ENCODE results near the gene RIOK1.

Gene RIOK1

GRCh38 chr6:7418238-7418905, 28.8 kb downstream of the RIOK1 start:
- no peak for DNase-seq
- Histone ChIP-seq H3K9me3 (ENCODE audit: control extremely low read depth in 1 of 5, control insufficient read depth in 4 of 5, insufficient read depth in 2 of 5, low read depth in 1 of 5, low read length in 4 of 5) (no peaks in the 10 kb centered on the region), H3K27me3 (replicated peaks in 2 of 5; ENCODE audit: control insufficient read depth in 4 of 5, insufficient read depth in 5 of 5, low read length in 4 of 5) (no peaks in the 10 kb centered on the region), H3K27ac (ENCODE audit: insufficient read depth in 1 of 2, low read depth in 1 of 2, low read length in 2 of 2, poor library complexity in 1 of 2, severe bottlenecking in 2 of 2) (no peak overlapping the region), H3K36me3 (ENCODE audit: control insufficient read depth in 4 of 4, insufficient read depth in 4 of 4, low read length in 3 of 4) (peaks cover 11 to 53% (median 43%) of the 10 kb centered on the region in 4 experiments), H3K4me3 (ENCODE audit: control insufficient read depth in 1 of 7, extremely low read depth in 1 of 7, insufficient read depth in 4 of 7, low read depth in 2 of 7, low read length in 6 of 7) (no peak overlapping the region), H3K4me1 (ENCODE audit: control extremely low read depth in 1 of 4, control insufficient read depth in 4 of 4, insufficient read depth in 4 of 4, low read length in 3 of 4) (no peaks in the 10 kb centered on the region)
- POLR2A ChIA-PET, result no interaction called here
- 94% methylated on average over 4 of the region's 6 CpGs for WGBS (ENCODE audit: insufficient coverage)
- CTCF ChIA-PET, result no interaction called here

- WGBS (ENCODE audit: insufficient coverage), result 100% methylated on average over 1 of the region's 1 CpG
- no peaks in the 10 kb centered on the region for H3K4me1 ChIP-seq (ENCODE audit: control extremely low read depth in 1 of 4, control insufficient read depth in 4 of 4, insufficient read depth in 4 of 4, low read length in 3 of 4)
- CTCF ChIA-PET, result no interaction called here
- peaks cover 8 to 47% (median 37%) of the 10 kb centered on the region in 4 experiments for H3K36me3 ChIP-seq (ENCODE audit: control insufficient read depth in 4 of 4, insufficient read depth in 4 of 4, low read length in 3 of 4)
- DNase-seq, result no peak
- POLR2A ChIA-PET, result interaction anchor here (0.6 kb wide), 1 partner anchor 87 kb away, joined by 3 read pairs; no protein-coding TSS in a partner anchor
- no peaks in the 10 kb centered on the region for H3K9me3 ChIP-seq (ENCODE audit: control extremely low read depth in 1 of 5, control insufficient read depth in 4 of 5, insufficient read depth in 2 of 5, low read depth in 1 of 5, low read length in 4 of 5)
- H3K27ac ChIP-seq (ENCODE audit: insufficient read depth in 1 of 2, low read depth in 1 of 2, low read length in 2 of 2, poor library complexity in 1 of 2, severe bottlenecking in 2 of 2), result no peak overlapping the region
- H3K4me3 ChIP-seq (ENCODE audit: control insufficient read depth in 1 of 7, extremely low read depth in 1 of 7, insufficient read depth in 4 of 7, low read depth in 2 of 7, low read length in 6 of 7), result no peak overlapping the region
- H3K27me3 ChIP-seq (replicated peaks in 2 of 5; ENCODE audit: control insufficient read depth in 4 of 5, insufficient read depth in 5 of 5, low read length in 4 of 5), result no peaks in the 10 kb centered on the region
Measured at GRCh38 chr6:7419065-7419464, 29.5 kb downstream of the RIOK1 start.

- Histone ChIP-seq H3K36me3 (ENCODE audit: control insufficient read depth in 4 of 4, insufficient read depth in 4 of 4, low read length in 3 of 4) (peaks cover 0 to 28% (median 18%) of the 10 kb centered on the region in 4 experiments), H3K27ac (ENCODE audit: insufficient read depth in 1 of 2, low read depth in 1 of 2, low read length in 2 of 2, poor library complexity in 1 of 2, severe bottlenecking in 2 of 2) (no peak overlapping the region), H3K4me3 (ENCODE audit: control insufficient read depth in 1 of 7, extremely low read depth in 1 of 7, insufficient read depth in 4 of 7, low read depth in 2 of 7, low read length in 6 of 7) (no peak overlapping the region), H3K9me3 (ENCODE audit: control extremely low read depth in 1 of 5, control insufficient read depth in 4 of 5, insufficient read depth in 2 of 5, low read depth in 1 of 5, low read length in 4 of 5) (no peaks in the 10 kb centered on the region), H3K4me1 (ENCODE audit: control extremely low read depth in 1 of 4, control insufficient read depth in 4 of 4, insufficient read depth in 4 of 4, low read length in 3 of 4) (no peaks in the 10 kb centered on the region), H3K27me3 (replicated peaks in 2 of 5; ENCODE audit: control insufficient read depth in 4 of 5, insufficient read depth in 5 of 5, low read length in 4 of 5) (no peaks in the 10 kb centered on the region)
- DNase-seq, result no peak
- WGBS (ENCODE audit: insufficient coverage), result 100% methylated on average over 1 of the region's 3 CpGs
- CTCF ChIA-PET, result interaction anchor here (0.7 to 1.4 kb wide), 2 partner anchors 36 to 130 kb away, joined by 3 to 4 read pairs; no protein-coding TSS in a partner anchor
- POLR2A ChIA-PET, result no interaction called here
Measured at GRCh38 chr6:7421066-7421465, 31.5 kb downstream of the RIOK1 start.

- ChIA-PET CTCF (interaction anchor here (0.7 to 3.0 kb wide), 3 partner anchors 94 to 635 kb away, joined by 3 to 7 read pairs (median 7); partner anchors contain the start of gene SNRNP48), POLR2A (no interaction called here)
- whole genome bisulfite sequencing (ENCODE audit: insufficient coverage), result 100% methylated on average over 2 of the region's 5 CpGs
- Histone ChIP-seq H3K36me3 (ENCODE audit: control insufficient read depth in 4 of 4, insufficient read depth in 4 of 4, low read length in 3 of 4) (peaks cover 0 to 7% (median 2%) of the 10 kb centered on the region in 4 experiments), H3K27ac (ENCODE audit: insufficient read depth in 1 of 2, low read depth in 1 of 2, low read length in 2 of 2, poor library complexity in 1 of 2, severe bottlenecking in 2 of 2) (no peak overlapping the region), H3K4me1 (ENCODE audit: control extremely low read depth in 1 of 4, control insufficient read depth in 4 of 4, insufficient read depth in 4 of 4, low read length in 3 of 4) (no peaks in the 10 kb centered on the region), H3K4me3 (ENCODE audit: control insufficient read depth in 1 of 7, extremely low read depth in 1 of 7, insufficient read depth in 4 of 7, low read depth in 2 of 7, low read length in 6 of 7) (no peak overlapping the region), H3K27me3 (replicated peaks in 2 of 5; ENCODE audit: control insufficient read depth in 4 of 5, insufficient read depth in 5 of 5, low read length in 4 of 5) (no peaks in the 10 kb centered on the region), H3K9me3 (ENCODE audit: control extremely low read depth in 1 of 5, control insufficient read depth in 4 of 5, insufficient read depth in 2 of 5, low read depth in 1 of 5, low read length in 4 of 5) (no peaks in the 10 kb centered on the region)
- DNase-seq, result no peak
Measured at GRCh38 chr6:7424058-7424457, 34.5 kb downstream of the RIOK1 start.

- no peaks in the 10 kb centered on the region for H3K27me3 ChIP-seq (replicated peaks in 2 of 5; ENCODE audit: control insufficient read depth in 4 of 5, insufficient read depth in 5 of 5, low read length in 4 of 5)
- POLR2A ChIA-PET, result no interaction called here
- CTCF ChIA-PET, result interaction anchor here (0.6 to 3.0 kb wide), 7 partner anchors 12 to 634 kb away, joined by 3 to 7 read pairs (median 4); partner anchors contain the start of gene SNRNP48
- no peaks in the 10 kb centered on the region for H3K9me3 ChIP-seq (ENCODE audit: control extremely low read depth in 1 of 5, control insufficient read depth in 4 of 5, insufficient read depth in 2 of 5, low read depth in 1 of 5, low read length in 4 of 5)
- H3K4me1 ChIP-seq (ENCODE audit: control extremely low read depth in 1 of 4, control insufficient read depth in 4 of 4, insufficient read depth in 4 of 4, low read length in 3 of 4), result no peaks in the 10 kb centered on the region
- peaks cover 0 to 2% (median 0%) of the 10 kb centered on the region in 4 experiments for H3K36me3 ChIP-seq (ENCODE audit: control insufficient read depth in 4 of 4, insufficient read depth in 4 of 4, low read length in 3 of 4)
- DNase-seq, result peak; percentile 27 to 65 (median 59)
- WGBS (ENCODE audit: insufficient coverage), result 92% methylated on average over 23 of the region's 25 CpGs
- no peak overlapping the region for H3K4me3 ChIP-seq (ENCODE audit: control insufficient read depth in 1 of 7, extremely low read depth in 1 of 7, insufficient read depth in 4 of 7, low read depth in 2 of 7, low read length in 6 of 7)
- no peak overlapping the region for H3K27ac ChIP-seq (ENCODE audit: insufficient read depth in 1 of 2, low read depth in 1 of 2, low read length in 2 of 2, poor library complexity in 1 of 2, severe bottlenecking in 2 of 2)
Measured at GRCh38 chr6:7424967-7425807, 35.6 kb downstream of the RIOK1 start.

- H3K9me3 ChIP-seq (ENCODE audit: control extremely low read depth in 1 of 5, control insufficient read depth in 4 of 5, insufficient read depth in 2 of 5, low read depth in 1 of 5, low read length in 4 of 5), result no peaks in the 10 kb centered on the region
- H3K27ac ChIP-seq (ENCODE audit: insufficient read depth in 1 of 2, low read depth in 1 of 2, low read length in 2 of 2, poor library complexity in 1 of 2, severe bottlenecking in 2 of 2), result no peak overlapping the region
- 96% methylated on average over 28 of the region's 39 CpGs for WGBS (ENCODE audit: insufficient coverage)
- H3K36me3 ChIP-seq (ENCODE audit: control insufficient read depth in 4 of 4, insufficient read depth in 4 of 4, low read length in 3 of 4), result peaks cover 0 to 2% (median 0%) of the 10 kb centered on the region in 4 experiments
- CTCF ChIA-PET, result interaction anchor here (0.9 to 3.0 kb wide), 4 partner anchors 11 to 179 kb away, joined by 4 to 7 read pairs (median 5); partner anchors contain the start of gene SNRNP48
- no peak for DNase-seq
- POLR2A ChIA-PET, result no interaction called here
- H3K4me1 ChIP-seq (ENCODE audit: control extremely low read depth in 1 of 4, control insufficient read depth in 4 of 4, insufficient read depth in 4 of 4, low read length in 3 of 4), result peaks cover 0 to under 1% (median 0%) of the 10 kb centered on the region in 4 experiments
- H3K27me3 ChIP-seq (replicated peaks in 2 of 5; ENCODE audit: control insufficient read depth in 4 of 5, insufficient read depth in 5 of 5, low read length in 4 of 5), result no peaks in the 10 kb centered on the region
- no peak overlapping the region for H3K4me3 ChIP-seq (ENCODE audit: control insufficient read depth in 1 of 7, extremely low read depth in 1 of 7, insufficient read depth in 4 of 7, low read depth in 2 of 7, low read length in 6 of 7)
Measured at GRCh38 chr6:7425808-7426190, 36.2 kb downstream of the RIOK1 start.
